Measurements from ENCODE around the gene NTRK2.

Gene NTRK2

DNA sequence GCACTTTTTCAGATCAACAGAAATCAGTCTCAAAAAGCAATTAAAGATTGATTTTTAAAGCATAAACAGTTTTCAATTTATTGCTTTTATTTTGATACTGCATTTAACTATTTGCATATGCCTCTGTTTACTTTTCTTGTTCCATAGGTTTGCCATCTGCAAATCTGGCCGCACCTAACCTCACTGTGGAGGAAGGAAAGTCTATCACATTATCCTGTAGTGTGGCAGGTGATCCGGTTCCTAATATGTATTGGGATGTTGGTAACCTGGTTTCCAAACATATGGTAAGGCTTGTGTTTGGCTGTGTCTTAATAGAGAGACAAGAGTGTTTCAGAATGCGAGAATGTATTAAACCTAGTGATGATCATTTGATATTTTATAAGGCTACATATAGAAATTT lies 53.9 kb downstream of the NTRK2 start:
- WGBS (ENCODE audit: insufficient coverage, insufficient read length), result no CpG with 5 or more reads among the region's 3 CpGs
- DNase-seq (ENCODE audit: low read depth, low spot score), result no peak
- H3K36me3 ChIP-seq (ENCODE audit: control insufficient read depth, insufficient read depth, low read length), result no peaks in the 10 kb centered on the region
- no peaks in the 10 kb centered on the region for H3K4me1 ChIP-seq (ENCODE audit: control insufficient read depth, insufficient read depth, low read length)
- H3K4me3 ChIP-seq (ENCODE audit: low read length), result no peak overlapping the region
- no peak overlapping the region for H3K27ac ChIP-seq (ENCODE audit: low read length)
- H3K9me3 ChIP-seq (ENCODE audit: control insufficient read depth, insufficient read depth, low read length), result no peaks in the 10 kb centered on the region
- no peaks in the 10 kb centered on the region for H3K27me3 ChIP-seq (ENCODE audit: control insufficient read depth, insufficient read depth, low read length)

DNA sequence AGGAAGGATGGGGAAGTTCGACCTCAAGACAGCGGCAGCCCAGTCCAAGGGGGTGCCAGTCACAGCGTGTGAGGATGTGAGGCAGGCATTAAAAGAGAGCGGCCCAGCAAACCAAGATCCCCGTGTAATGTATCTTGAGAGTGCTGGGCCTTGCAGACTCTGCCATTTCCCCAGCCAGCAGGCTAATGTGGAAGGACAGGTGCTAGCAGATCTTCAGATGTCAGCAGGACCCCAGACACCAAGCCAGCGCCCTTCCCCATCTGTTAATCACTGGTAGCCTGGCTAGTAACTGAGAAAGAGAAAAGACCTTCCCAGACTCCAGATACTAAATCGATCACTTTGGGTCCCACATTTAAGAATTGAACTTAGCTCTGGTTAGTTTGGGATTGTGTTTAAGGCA lies 62.2 kb downstream of the NTRK2 start:
- no peak overlapping the region for H3K27ac ChIP-seq (ENCODE audit: low read length)
- WGBS (ENCODE audit: insufficient coverage, insufficient read length), result no CpG with 5 or more reads among the region's 7 CpGs
- no peaks in the 10 kb centered on the region for H3K36me3 ChIP-seq (ENCODE audit: control insufficient read depth, insufficient read depth, low read length)
- no peaks in the 10 kb centered on the region for H3K9me3 ChIP-seq (ENCODE audit: control insufficient read depth, insufficient read depth, low read length)
- no peak overlapping the region for H3K4me3 ChIP-seq (ENCODE audit: low read length)
- no peaks in the 10 kb centered on the region for H3K4me1 ChIP-seq (ENCODE audit: control insufficient read depth, insufficient read depth, low read length)
- no peak for DNase-seq (ENCODE audit: low read depth, low spot score)
- H3K27me3 ChIP-seq (ENCODE audit: control insufficient read depth, insufficient read depth, low read length), result no peaks in the 10 kb centered on the region

DNA sequence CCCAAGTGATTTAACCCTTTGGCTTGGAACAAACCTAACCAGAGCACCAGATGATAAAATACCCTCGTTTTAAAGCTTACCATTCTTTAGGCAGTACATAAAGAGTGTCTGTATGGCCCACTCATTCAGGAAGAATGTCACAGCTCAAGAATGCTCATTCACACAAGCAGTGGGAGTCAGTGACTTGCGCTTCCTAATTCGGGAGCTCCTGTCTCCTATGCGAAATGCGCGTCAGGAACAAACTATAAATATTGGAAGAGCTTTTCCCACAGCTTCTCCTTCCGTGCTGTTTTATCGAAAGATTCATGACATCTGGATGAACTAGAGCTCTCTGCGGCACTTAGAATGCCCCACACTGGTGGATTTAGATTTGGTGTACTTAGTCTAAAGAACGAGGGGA lies 66.6 kb downstream of the NTRK2 start:
- no peak overlapping the region for H3K4me3 ChIP-seq (ENCODE audit: low read length)
- no peaks in the 10 kb centered on the region for H3K4me1 ChIP-seq (ENCODE audit: control insufficient read depth, insufficient read depth, low read length)
- no peaks in the 10 kb centered on the region for H3K36me3 ChIP-seq (ENCODE audit: control insufficient read depth, insufficient read depth, low read length)
- no CpG with 5 or more reads among the region's 10 CpGs for WGBS (ENCODE audit: insufficient coverage, insufficient read length)
- no peaks in the 10 kb centered on the region for H3K27me3 ChIP-seq (ENCODE audit: control insufficient read depth, insufficient read depth, low read length)
- DNase-seq (ENCODE audit: low read depth, low spot score), result no peak
- H3K27ac ChIP-seq (ENCODE audit: low read length), result no peak overlapping the region
- H3K9me3 ChIP-seq (ENCODE audit: control insufficient read depth, insufficient read depth, low read length), result no peaks in the 10 kb centered on the region

DNA sequence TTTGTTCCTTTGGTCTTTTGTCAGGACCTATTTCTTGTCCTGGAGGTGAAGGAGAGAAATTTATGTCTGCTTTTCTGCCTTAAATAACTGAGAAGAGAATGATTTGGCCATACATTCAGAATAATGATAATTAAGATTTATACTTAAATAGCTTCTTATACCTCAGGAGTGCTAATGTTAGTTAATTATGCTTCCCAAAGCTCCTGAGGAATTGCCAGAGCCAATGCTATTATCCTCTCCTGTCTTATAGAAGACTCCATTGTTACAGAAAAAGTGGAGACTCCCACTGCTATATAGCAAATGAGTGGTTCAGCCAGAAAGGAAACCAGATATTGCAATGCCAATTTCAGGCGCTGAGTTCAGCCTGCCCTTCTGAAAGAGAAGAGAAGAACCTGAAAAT lies 67.0 kb downstream of the NTRK2 start:
- Histone ChIP-seq H3K27me3 (ENCODE audit: control insufficient read depth, insufficient read depth, low read length) (no peaks in the 10 kb centered on the region), H3K4me3 (ENCODE audit: low read length) (no peak overlapping the region), H3K36me3 (ENCODE audit: control insufficient read depth, insufficient read depth, low read length) (no peaks in the 10 kb centered on the region), H3K27ac (ENCODE audit: low read length) (no peak overlapping the region), H3K9me3 (ENCODE audit: control insufficient read depth, insufficient read depth, low read length) (no peaks in the 10 kb centered on the region), H3K4me1 (ENCODE audit: control insufficient read depth, insufficient read depth, low read length) (no peaks in the 10 kb centered on the region)
- no peak for DNase-seq (ENCODE audit: low read depth, low spot score)
- WGBS (ENCODE audit: insufficient coverage, insufficient read length), result no CpG with 5 or more reads among the region's 1 CpG

DNA sequence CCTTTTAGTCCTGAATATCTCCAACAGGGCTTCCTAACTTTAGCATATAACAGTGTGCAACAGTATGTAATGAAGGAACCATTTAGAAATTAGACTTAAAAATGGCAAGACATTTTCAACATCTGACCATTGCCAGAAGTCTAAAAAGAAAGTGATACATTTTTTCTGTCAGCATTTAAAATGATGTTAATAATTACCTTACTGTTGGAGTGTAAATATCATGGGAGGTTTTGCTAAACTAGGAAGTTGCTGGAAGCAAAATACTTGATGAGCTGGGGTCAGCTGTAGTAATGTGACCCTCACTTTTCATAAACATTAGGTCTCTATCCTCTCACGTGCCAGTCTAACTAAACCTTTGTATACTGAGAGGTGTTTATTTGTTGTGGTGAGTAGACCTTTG lies 68.8 kb downstream of the NTRK2 start:
- WGBS (ENCODE audit: insufficient coverage, insufficient read length), result no CpG with 5 or more reads among the region's 1 CpG
- DNase-seq (ENCODE audit: low read depth, low spot score), result no peak
- no peaks in the 10 kb centered on the region for H3K9me3 ChIP-seq (ENCODE audit: control insufficient read depth, insufficient read depth, low read length)
- H3K36me3 ChIP-seq (ENCODE audit: control insufficient read depth, insufficient read depth, low read length), result no peaks in the 10 kb centered on the region
- H3K4me3 ChIP-seq (ENCODE audit: low read length), result no peak overlapping the region
- no peak overlapping the region for H3K27ac ChIP-seq (ENCODE audit: low read length)
- H3K27me3 ChIP-seq (ENCODE audit: control insufficient read depth, insufficient read depth, low read length), result no peaks in the 10 kb centered on the region
- no peaks in the 10 kb centered on the region for H3K4me1 ChIP-seq (ENCODE audit: control insufficient read depth, insufficient read depth, low read length)

DNA sequence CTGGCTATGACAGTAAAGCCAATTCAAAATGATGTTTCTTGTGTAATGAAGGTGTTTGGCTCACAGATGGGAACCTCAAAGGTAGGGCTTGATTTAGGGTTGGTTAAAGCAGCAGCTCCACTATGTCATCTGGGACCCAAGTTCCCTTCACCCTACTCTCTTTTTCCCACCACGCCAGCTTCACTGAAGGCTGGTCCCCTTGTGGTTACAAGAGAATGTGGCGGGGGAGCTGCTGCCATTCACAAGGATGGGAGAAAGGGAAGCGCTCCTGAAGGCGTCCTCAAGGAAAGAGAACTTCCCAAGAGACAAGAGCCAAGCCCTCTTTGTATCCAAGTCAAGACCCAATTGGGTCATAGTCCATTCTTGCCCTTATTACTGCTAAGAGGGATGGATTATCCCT lies 72.7 kb downstream of the NTRK2 start:
- H3K4me3 ChIP-seq (ENCODE audit: low read length), result no peak overlapping the region
- H3K27me3 ChIP-seq (ENCODE audit: control insufficient read depth, insufficient read depth, low read length), result no peaks in the 10 kb centered on the region
- H3K4me1 ChIP-seq (ENCODE audit: control insufficient read depth, insufficient read depth, low read length), result no peaks in the 10 kb centered on the region
- H3K27ac ChIP-seq (ENCODE audit: low read length), result no peak overlapping the region
- DNase-seq (ENCODE audit: low read depth, low spot score), result no peak
- no peaks in the 10 kb centered on the region for H3K36me3 ChIP-seq (ENCODE audit: control insufficient read depth, insufficient read depth, low read length)
- no peaks in the 10 kb centered on the region for H3K9me3 ChIP-seq (ENCODE audit: control insufficient read depth, insufficient read depth, low read length)
- WGBS (ENCODE audit: insufficient coverage, insufficient read length), result no CpG with 5 or more reads among the region's 4 CpGs

DNA sequence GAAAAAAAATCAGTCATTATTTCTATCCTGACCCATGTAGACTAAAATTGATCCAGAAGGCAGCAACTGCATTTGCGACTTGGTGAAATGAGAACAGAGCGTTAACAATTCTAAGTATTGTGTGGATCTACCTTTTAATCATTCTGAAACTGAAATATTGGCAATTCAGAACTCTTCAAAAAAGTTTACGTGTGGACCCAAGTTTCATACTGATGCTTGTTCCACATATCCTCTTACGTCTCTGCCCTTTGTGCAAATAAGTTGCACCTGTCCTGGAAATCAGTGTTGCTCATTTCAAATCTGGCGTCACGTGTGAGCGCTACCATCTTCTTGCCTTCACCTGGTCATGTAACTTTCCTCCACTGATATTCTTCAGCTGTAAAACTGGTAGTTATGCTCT lies 74.7 kb downstream of the NTRK2 start:
- Histone ChIP-seq H3K27ac (ENCODE audit: low read length) (no peak overlapping the region), H3K4me1 (ENCODE audit: control insufficient read depth, insufficient read depth, low read length) (no peaks in the 10 kb centered on the region), H3K36me3 (ENCODE audit: control insufficient read depth, insufficient read depth, low read length) (no peaks in the 10 kb centered on the region), H3K9me3 (ENCODE audit: control insufficient read depth, insufficient read depth, low read length) (no peaks in the 10 kb centered on the region), H3K4me3 (ENCODE audit: low read length) (no peak overlapping the region), H3K27me3 (ENCODE audit: control insufficient read depth, insufficient read depth, low read length) (no peaks in the 10 kb centered on the region)
- DNase-seq (ENCODE audit: low read depth, low spot score), result no peak
- WGBS (ENCODE audit: insufficient coverage, insufficient read length), result no CpG with 5 or more reads among the region's 7 CpGs

DNA sequence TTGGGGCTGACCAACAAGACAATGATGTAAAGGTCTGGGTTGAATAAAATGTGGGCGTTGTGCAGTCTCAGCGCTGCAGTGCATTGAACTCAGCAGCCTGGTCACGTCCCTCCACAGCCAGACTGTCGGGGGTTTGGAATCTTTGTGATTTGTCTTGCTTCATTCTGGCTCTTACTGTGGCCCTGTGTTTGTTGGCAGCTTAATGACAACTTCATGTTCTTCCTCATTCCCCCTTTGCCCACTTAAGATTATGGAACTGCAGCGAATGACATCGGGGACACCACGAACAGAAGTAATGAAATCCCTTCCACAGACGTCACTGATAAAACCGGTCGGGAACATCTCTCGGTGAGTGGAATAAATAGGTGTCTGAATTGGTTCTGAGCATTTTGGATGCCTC lies 75.2 kb downstream of the NTRK2 start:
- Histone ChIP-seq H3K4me1 (ENCODE audit: control insufficient read depth, insufficient read depth, low read length) (no peaks in the 10 kb centered on the region), H3K27me3 (ENCODE audit: control insufficient read depth, insufficient read depth, low read length) (no peaks in the 10 kb centered on the region), H3K27ac (ENCODE audit: low read length) (no peak overlapping the region), H3K9me3 (ENCODE audit: control insufficient read depth, insufficient read depth, low read length) (no peaks in the 10 kb centered on the region), H3K4me3 (ENCODE audit: low read length) (no peak overlapping the region), H3K36me3 (ENCODE audit: control insufficient read depth, insufficient read depth, low read length) (no peaks in the 10 kb centered on the region)
- WGBS (ENCODE audit: insufficient coverage, insufficient read length), result no CpG with 5 or more reads among the region's 11 CpGs
- DNase-seq (ENCODE audit: low read depth, low spot score), result no peak

DNA sequence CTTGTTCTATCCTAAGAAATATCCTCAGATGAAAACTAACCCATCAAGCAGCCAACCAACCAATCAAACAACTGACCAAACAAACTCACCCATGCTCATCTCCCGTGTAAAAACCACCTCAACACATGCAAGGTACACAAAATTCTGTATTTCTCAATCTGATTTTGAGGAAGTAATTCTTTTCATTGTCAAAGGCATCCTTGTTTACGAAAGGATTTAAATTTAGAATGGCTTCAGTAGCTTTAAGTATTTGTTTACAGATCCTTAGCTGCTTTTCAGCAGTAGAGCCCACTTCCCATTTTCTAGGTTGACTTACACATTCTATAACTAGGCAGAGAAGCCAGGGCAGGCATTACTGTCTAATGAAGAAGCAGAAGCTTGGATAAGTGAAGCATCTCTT lies 78.6 kb downstream of the NTRK2 start:
- no peak for DNase-seq (ENCODE audit: low read depth, low spot score)
- H3K4me3 ChIP-seq (ENCODE audit: low read length), result no peak overlapping the region
- no peak overlapping the region for H3K27ac ChIP-seq (ENCODE audit: low read length)
- H3K27me3 ChIP-seq (ENCODE audit: control insufficient read depth, insufficient read depth, low read length), result no peaks in the 10 kb centered on the region
- WGBS (ENCODE audit: insufficient coverage, insufficient read length), result no CpG with 5 or more reads among the region's 2 CpGs
- no peaks in the 10 kb centered on the region for H3K36me3 ChIP-seq (ENCODE audit: control insufficient read depth, insufficient read depth, low read length)
- H3K9me3 ChIP-seq (ENCODE audit: control insufficient read depth, insufficient read depth, low read length), result no peaks in the 10 kb centered on the region
- no peaks in the 10 kb centered on the region for H3K4me1 ChIP-seq (ENCODE audit: control insufficient read depth, insufficient read depth, low read length)

DNA sequence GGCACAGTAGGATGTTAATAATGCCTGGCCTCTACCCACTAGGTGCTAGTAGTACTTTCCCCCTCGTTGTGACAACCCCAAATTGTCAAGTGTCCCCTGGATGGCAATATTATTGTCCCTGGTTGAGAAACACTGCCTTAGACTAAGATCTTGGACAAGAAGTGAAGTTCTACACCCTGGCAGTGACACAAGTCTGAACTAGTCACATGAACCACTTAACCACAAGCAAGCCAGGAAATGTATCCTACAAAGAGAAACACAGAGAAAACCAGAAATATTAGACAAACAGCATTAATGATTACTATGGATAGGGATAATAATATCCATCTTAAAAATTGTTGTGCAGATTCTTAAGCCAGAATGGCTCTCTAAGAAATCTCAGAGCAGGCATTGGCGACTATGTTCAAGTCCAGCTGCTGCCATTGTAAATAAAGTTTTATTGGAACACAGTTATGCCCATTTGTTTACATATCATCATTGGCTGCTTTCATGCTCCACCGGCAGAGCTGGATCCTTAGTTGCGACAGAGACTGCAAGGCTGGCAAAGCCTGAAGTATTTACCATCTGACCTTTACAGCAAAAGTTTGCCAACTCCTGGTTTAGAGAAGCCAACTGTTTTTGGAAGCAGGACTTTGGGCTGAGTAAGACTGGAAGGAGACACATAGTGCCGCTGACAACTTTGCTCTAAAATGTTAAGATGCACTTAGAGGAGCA lies 80.8 kb downstream of the NTRK2 start:
- Histone ChIP-seq H3K4me3 (ENCODE audit: low read length) (no peak overlapping the region), H3K36me3 (ENCODE audit: control insufficient read depth, insufficient read depth, low read length) (no peaks in the 10 kb centered on the region), H3K27ac (ENCODE audit: low read length) (no peak overlapping the region), H3K27me3 (ENCODE audit: control insufficient read depth, insufficient read depth, low read length) (no peaks in the 10 kb centered on the region), H3K9me3 (ENCODE audit: control insufficient read depth, insufficient read depth, low read length) (no peaks in the 10 kb centered on the region), H3K4me1 (ENCODE audit: control insufficient read depth, insufficient read depth, low read length) (no peaks in the 10 kb centered on the region)
- DNase-seq (ENCODE audit: low read depth, low spot score), result no peak
- WGBS (ENCODE audit: insufficient coverage, insufficient read length), result no CpG with 5 or more reads among the region's 5 CpGs

DNA sequence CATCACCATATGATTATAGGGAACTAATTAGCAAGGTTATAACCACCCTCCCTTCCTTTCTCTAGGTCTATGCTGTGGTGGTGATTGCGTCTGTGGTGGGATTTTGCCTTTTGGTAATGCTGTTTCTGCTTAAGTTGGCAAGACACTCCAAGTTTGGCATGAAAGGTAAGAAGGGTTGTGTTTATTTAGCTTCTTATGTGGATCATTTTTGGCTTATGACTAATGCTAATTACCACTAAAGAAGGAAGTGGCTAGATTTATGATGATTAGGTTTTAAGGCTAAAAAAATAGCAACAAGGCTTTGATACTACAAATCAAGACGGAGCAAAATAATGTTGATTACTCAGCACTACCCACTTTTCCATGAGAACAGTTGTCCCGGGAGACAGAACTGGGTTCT lies 82.4 kb downstream of the NTRK2 start:
- Histone ChIP-seq H3K9me3 (ENCODE audit: control insufficient read depth, insufficient read depth, low read length) (no peaks in the 10 kb centered on the region), H3K36me3 (ENCODE audit: control insufficient read depth, insufficient read depth, low read length) (no peaks in the 10 kb centered on the region), H3K27ac (ENCODE audit: low read length) (no peak overlapping the region), H3K4me1 (ENCODE audit: control insufficient read depth, insufficient read depth, low read length) (no peaks in the 10 kb centered on the region), H3K27me3 (ENCODE audit: control insufficient read depth, insufficient read depth, low read length) (no peaks in the 10 kb centered on the region), H3K4me3 (ENCODE audit: low read length) (no peak overlapping the region)
- no CpG with 5 or more reads among the region's 3 CpGs for WGBS (ENCODE audit: insufficient coverage, insufficient read length)
- DNase-seq (ENCODE audit: low read depth, low spot score), result no peak

Data from iPS DF 6.9 (cell line).